Glutamatergic neuron (in vitro differentiated cells): Measurements from ENCODE around the gene PPP1R14B. TPM values are rescaled to one million over a fixed set of nuclear protein-coding genes. Genes with fewer than 3 reads are reported as not detected.

Experiments
- DNase-seq: peaks from one replicate; pipeline ENCODE4 v3.0.0; 2022
- H3K27ac Mint-ChIP-seq: one replicate; pipeline ENCODE4 v1.8.0; 2020; ENCODE audit warnings: mild to moderate bottlenecking, mixed read lengths, inconsistent platforms; ENCODE audit not compliant: unreplicated experiment
- H3K27me3 Mint-ChIP-seq: one replicate; pipeline ENCODE4 v1.8.0; 2020; ENCODE audit warnings: mild to moderate bottlenecking, moderate library complexity, mixed read lengths, inconsistent platforms; ENCODE audit not compliant: unreplicated experiment
- H3K36me3 Mint-ChIP-seq: one replicate; pipeline ENCODE4 v1.8.0; 2020; ENCODE audit warnings: mild to moderate bottlenecking, mixed read lengths, inconsistent platforms; ENCODE audit not compliant: unreplicated experiment
- H3K4me1 Mint-ChIP-seq: one replicate; pipeline ENCODE4 v1.8.0; 2020; ENCODE audit warnings: mild to moderate bottlenecking, low read depth, mixed read lengths, inconsistent platforms; ENCODE audit not compliant: unreplicated experiment
- H3K4me3 Mint-ChIP-seq: one replicate; pipeline ENCODE4 v1.8.0; 2020; ENCODE audit warnings: mild to moderate bottlenecking, mixed read lengths, inconsistent platforms; ENCODE audit not compliant: unreplicated experiment
- H3K9me3 Mint-ChIP-seq: one replicate; pipeline ENCODE4 v1.8.0; 2020; ENCODE audit warnings: mild to moderate bottlenecking, moderate library complexity, mixed read lengths, inconsistent platforms; ENCODE audit not compliant: unreplicated experiment
- CTCF ChIP-seq: fragments of 200-600 bp; sonication (generic); IDR thresholded peaks from one replicate; pipeline ENCODE4 v1.5.0; 2021; ENCODE audit not compliant: partially characterized antibody, unreplicated experiment
- total RNA-seq: library from RNA; stranded (reverse); fragmentation: NEBNext Ultra II Directional; extraction: Animal tissue kit (Norgen Biotek cat#: 25700); gene quantifications from one replicate; pipeline ENCODE4 v1.2.1, GENCODE V29; 2021; ENCODE audit not compliant: unreplicated experiment

PPP1R14B gene
- total RNA-seq, 1 donor from 2014 or later, result 348 TPM

GRCh38 chr11:64219354-64219684 lies 27.4 kb downstream of the PPP1R14B start:
- Mint-ChIP-seq H3K4me1 (no peaks in the 10 kb centered on the region), H3K27ac (no peak overlapping the region), H3K9me3 (no peaks in the 10 kb centered on the region), H3K27me3 (peaks cover 2% of the 10 kb centered on the region), H3K4me3 (no peak overlapping the region), H3K36me3 (no peaks in the 10 kb centered on the region)
- no peak for DNase-seq
- no peak for TF ChIP-seq CTCF

GRCh38 chr11:64218628-64219353 lies 28.0 kb downstream of the PPP1R14B start:
- no peak overlapping the region for H3K27ac Mint-ChIP-seq
- H3K4me3 Mint-ChIP-seq, result no peak overlapping the region
- no peaks in the 10 kb centered on the region for H3K9me3 Mint-ChIP-seq
- H3K4me1 Mint-ChIP-seq, result no peaks in the 10 kb centered on the region
- peaks cover 1% of the 10 kb centered on the region for H3K27me3 Mint-ChIP-seq
- H3K36me3 Mint-ChIP-seq, result no peaks in the 10 kb centered on the region
- TF ChIP-seq CTCF, result no peak
- no peak for DNase-seq

- no peak overlapping the region for H3K27ac Mint-ChIP-seq
- H3K4me1 Mint-ChIP-seq, result no peaks in the 10 kb centered on the region
Observed at GRCh38 chr11:64216879-64217278, 29.9 kb downstream of the PPP1R14B start.

GRCh38 chr11:64211181-64211872 lies 35.4 kb downstream of the PPP1R14B start:
- no peaks in the 10 kb centered on the region for H3K36me3 Mint-ChIP-seq
- H3K27me3 Mint-ChIP-seq, result peaks cover 12% of the 10 kb centered on the region
- H3K27ac Mint-ChIP-seq, result no peak overlapping the region
- TF ChIP-seq CTCF, result no peak
- DNase-seq, result peak; percentile 21
- H3K4me3 Mint-ChIP-seq, result no peak overlapping the region
- peaks cover 3% of the 10 kb centered on the region for H3K9me3 Mint-ChIP-seq
- H3K4me1 Mint-ChIP-seq, result no peaks in the 10 kb centered on the region

More at GRCh38 chr11:64216879-64217278, 29.9 kb downstream of the PPP1R14B start:
- Mint-ChIP-seq H3K4me3 (no peak overlapping the region), H3K9me3 (no peaks in the 10 kb centered on the region), H3K36me3 (no peaks in the 10 kb centered on the region), H3K27me3 (peaks cover 9% of the 10 kb centered on the region)
- no peak for DNase-seq
- no peak for TF ChIP-seq CTCF
